Activated CD4-positive, alpha-beta T cell treated with anti-CD3 and anti-CD28 coated beads, Interleukin-2, amount 50 U/mL, for 48 hours (primary cell): Measurements from ENCODE around the gene SMAD5.

Source experiments
- DNase-seq, 2 experiments: peaks; one replicate each; pipeline ENCODE4 v3.0.0-alpha.2; 2020

Gene SMAD5

GRCh38 chr5:136157514-136157913 lies 24.9 kb downstream of the SMAD5 start:
- DNase-seq = no peak

- DNase-seq = no peak
Observed at GRCh38 chr5:136159457-136159856, 26.8 kb downstream of the SMAD5 start.

DNA sequence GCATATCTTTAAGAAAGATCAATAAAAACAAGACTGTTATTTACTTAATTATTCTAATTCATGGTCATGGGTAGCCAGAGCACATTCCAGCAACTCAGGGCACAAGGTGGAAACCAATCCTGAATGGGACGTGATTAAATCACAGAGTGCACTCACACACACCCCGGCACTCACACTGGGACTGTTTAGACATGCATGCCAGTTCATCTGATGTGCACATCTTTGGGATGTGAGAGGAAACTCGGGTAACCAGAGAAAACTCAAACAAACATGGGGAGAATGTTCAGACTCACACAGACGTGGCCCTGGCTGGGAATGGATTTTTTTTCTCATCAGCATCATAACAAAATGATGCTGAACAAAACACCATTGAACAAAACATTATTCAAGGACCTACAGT lies 29.4 kb downstream of the SMAD5 start:
- no peak for DNase-seq

GRCh38 chr5:136164226-136164625 lies 31.6 kb downstream of the SMAD5 start:
- no peak for DNase-seq

DNA sequence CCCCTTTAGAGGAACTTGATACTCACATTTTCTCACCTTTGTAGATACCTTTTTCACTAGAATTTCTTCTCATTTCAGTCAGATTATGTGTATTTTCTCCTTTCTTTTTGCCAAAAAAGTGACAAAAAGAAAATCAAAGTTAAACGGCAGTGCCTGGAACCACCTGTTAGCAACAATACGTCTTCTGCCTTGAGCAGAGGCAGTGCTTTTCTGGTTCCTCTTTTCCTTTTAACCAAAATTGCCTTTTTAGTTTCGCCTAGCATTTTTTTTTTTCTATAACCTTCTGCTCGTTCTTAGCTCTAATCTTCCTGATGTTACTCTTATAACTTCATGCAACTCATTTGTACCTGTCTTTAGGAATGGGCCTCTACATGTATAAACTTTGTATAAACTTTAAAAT lies 34.3 kb downstream of the SMAD5 start:
- DNase-seq = no peak

DNA sequence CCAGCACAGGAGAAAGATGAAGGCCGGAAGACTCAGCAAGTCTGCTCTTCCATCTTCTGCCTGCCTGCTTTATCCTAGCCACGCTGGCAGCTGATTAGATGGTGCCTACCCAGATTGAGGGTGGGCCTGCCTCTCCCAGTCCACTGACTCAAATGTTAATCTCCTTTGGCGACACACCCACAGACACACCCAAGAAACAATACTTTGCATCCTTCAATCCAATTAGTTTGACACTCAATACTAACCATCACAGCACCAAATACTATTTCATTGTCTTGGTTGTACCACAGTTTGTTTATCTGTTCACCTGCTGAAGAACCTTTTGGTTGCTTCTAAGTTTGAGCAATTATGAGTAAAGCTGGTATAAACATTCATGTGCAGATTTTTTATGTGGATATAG lies 36.6 kb downstream of the SMAD5 start:
- no peak for DNase-seq

GRCh38 chr5:136174021-136174659 lies 41.5 kb downstream of the SMAD5 start:
- no peak for DNase-seq

DNA sequence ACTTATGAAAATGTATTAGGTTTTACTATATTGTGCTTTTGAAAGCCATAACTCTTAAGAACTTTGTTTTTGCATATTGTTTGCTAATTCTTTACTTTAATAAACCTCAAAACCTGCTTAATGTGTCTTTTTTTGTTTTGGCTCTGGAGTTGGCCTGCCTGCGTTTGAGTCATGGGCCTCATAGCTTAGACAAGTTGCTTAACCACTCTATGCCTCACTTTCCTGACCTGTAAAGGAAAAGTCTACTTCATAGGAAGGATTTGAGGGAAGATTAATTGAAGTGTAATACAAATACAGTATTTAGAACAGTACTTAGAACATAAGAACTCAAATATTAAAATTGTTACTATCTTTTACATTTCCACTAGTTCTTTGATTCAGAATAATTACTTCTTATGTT lies 50.0 kb downstream of the SMAD5 start:
- DNase-seq = no peak

DNA sequence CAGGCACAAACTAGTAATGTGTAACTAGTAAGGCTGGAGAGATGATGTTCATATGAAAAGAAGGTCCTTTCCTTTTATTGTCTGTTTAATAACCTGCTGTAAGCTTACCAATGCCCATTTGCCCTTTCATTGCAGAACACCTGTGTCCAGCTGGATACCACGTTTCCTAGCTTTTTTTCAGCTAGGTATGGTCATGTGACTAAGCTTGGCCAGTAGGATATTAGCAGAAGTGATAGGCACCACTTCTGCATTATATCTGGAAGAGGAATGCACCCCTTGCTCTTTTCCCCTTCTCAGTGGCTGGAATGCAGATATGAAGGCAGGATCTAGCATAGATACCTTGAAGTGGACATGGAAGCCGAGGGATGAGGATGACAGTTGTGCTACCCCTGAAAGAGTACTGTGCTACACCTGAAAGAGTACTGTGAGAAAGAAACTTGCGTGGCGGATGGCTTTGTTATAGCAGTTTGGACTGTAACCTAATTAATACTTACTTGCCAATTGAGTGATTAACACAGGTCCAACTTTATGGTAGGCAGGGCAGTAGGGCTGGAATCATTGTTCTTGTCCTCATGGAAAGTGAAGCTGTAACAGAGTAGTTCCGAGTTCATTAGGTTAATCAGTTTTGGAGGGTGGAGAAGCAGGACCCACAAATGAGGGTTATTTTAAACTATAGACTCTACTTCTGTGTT lies 53.5 kb downstream of the SMAD5 start:
- DNase-seq = no peak

DNA sequence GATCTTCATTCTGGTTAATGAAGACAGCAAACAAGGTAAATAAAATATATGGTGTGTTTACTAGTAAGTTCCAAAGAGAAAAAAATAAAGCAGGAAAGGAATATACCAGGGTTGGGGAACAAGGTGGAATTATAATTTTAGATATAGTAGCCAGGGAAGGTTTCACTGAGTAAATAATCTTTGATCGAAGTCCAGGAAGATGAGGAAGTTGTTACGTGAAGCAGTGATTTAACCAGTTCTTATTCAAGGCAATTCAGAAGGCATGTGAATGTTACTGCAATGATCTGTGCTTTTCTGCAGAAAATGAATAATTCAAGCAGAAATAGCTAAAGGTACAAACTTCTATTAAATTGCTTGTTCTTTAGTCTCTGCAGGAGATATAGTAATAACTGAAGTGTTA lies 54.2 kb downstream of the SMAD5 start:
- no peak for DNase-seq

- no peak for DNase-seq
Observed at GRCh38 chr5:136188859-136189258, 56.2 kb downstream of the SMAD5 start.

DNA sequence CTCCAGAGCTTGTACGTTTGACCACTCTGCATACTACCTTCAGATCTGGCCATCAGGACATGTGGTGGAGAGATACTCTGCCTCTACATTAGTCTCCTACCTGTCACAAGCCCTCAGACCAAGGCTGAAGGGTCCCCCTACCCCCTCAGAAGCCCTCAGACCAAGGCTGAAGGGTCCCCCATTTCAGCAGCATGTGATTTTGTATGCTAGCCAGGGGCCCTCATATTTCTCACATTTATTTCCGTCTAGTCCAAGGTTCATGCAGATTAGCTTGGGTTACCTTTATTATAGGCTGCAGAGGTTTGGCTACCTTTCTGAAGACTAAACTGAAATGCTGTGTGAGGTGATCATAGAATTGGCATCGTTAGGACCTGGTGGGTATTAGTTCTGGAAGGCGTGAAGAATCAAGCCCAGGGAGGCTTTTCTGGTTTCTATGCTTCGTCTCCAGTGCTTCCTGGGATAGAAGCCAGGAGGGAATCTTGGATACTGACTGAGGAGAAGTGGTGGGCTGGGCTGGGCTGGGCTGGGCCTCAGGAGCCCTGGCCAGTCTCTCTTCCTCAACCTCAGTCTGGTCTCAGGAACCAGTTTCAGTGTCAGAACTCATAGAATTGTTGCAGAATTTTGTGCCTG lies 57.6 kb downstream of the SMAD5 start:
- no peak for DNase-seq

DNA sequence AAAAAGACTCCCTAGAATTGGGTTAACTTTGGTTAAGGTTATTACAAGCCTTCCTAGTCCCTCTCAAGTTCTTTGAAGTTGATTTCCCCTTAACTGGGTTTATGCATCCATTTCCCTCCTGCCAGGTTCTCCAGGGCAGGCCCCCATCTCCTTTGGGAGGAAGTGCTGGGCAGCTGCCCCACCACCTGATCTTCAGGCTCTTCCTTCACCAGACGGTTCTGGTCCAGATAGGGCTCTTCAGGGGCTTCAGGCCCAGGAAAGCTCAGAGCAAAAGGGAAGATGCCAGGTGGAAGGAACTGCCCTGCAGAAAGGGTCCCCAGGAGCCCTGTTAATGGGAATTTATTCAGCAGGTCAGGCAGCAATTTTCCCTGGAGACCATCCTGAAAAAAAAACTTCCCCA lies 58.3 kb downstream of the SMAD5 start:
- DNase-seq = no peak

DNA sequence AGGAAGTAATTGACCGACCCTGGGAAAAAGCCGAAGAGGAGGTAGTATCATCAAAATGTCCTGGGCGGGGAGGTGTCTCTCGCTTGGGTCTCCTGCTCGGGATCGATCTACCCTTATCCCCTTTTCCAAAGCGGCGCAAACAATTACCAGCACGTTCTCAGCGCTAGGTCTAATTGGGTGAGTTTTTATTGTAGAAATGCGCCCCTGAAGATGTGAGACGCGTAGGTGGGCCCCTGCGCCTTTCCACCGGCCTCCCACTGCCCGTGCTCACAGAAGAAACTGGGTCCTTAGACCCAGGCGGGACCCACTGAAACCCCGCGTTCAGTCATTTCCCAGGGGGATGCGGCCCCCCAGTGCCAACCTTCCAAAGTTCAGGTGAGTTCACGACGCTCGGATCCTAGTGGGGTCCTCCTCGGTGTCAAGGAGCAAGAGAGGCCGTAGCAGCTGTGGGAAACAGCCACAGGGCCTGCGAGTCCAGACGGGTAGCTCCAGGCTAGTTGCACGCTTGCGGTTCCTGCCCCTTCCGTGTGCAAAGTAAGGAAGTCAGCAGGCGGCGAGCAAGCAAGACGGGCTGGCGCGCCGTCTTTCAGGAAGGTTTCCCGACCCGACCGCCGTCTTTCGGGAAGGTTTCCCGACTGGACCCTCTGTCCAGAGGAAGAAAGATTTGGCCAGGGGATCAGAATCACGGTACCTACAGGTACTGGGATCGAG lies 58.8 kb downstream of the SMAD5 start:
- DNase-seq = no peak

GRCh38 chr5:136192015-136192525 lies 59.4 kb downstream of the SMAD5 start:
- DNase-seq = no peak

DNA sequence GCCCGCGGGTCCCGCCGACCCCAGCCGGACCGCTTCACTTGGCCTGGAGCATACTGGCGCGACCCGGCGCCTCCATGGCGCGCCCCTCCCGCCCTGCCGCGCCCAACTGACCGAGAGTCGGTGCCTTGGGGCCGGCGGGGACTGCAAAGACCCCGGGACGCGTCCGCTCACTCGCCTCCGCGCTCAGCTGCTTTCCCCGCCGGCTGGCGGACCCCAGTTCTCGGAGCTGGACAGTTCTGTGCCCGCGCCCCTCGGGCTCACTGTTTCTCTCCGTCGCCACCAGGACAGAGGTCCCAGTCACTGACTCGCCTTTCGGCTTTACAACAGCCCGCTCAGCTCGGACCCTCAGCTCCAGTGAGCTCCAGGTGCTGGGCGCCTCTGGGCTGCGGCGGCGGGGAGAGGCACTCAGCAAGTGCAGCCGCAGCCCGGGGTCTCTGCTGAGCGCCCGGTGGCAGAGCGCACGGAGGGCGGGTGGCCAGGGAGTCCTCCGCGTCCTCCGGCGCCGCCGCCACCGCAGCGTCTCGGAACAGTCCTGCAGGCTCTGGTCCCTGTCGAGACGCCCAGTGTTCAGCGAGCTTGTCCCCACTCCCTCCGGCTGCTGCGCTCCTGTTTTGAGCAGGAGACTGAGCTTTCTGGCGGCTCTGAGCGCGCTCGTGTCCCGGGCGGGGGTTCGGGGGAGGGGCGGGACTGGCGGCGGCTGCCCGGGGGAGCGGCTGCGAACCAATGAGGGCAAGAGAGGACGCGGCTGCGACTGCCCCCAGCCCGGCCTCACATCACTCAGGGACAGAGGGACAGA lies 60.1 kb downstream of the SMAD5 start, which contains the start of gene SMIM32:
SMIM32 (minus strand) TSS at position 637 of the 796 bp plus-strand sequence. CDS start 638 bp downstream, outside the sequence.
- DNase-seq = no peak

DNA sequence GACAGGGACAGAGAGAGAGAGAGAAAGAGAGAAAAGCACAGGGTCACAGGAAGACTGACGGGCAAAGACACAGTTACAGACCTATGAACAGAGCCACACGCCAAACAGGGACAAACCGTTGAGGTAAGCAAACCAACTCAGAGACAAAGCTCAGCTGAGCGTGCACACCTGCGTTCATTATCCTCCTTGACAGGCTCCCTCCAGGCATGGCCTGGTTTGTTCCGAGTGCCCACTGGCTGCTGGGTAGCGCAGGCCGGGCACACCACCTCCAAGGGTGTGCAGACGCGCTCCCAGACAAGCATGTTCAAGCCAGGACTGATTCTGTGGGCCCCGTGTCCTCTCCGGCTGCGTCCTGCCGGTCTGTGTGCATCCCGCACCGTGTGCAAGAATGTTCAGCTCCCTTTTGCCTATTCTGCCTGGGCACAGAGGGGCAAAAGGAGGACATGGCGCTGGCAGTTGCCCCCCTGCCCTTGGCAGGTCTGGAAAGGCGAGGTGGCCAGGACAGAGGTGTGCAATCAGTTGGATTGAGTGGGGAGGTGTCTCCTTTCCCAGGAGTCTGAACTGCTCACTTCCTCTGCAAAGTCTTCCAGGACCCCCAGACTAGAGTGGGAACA lies 60.8 kb downstream of the SMAD5 start:
- DNase-seq = no peak

- no peak for DNase-seq
Observed at GRCh38 chr5:136194576-136194975, 61.9 kb downstream of the SMAD5 start.

GRCh38 chr5:136195971-136196820 lies 63.6 kb downstream of the SMAD5 start:
- DNase-seq = no peak

DNA sequence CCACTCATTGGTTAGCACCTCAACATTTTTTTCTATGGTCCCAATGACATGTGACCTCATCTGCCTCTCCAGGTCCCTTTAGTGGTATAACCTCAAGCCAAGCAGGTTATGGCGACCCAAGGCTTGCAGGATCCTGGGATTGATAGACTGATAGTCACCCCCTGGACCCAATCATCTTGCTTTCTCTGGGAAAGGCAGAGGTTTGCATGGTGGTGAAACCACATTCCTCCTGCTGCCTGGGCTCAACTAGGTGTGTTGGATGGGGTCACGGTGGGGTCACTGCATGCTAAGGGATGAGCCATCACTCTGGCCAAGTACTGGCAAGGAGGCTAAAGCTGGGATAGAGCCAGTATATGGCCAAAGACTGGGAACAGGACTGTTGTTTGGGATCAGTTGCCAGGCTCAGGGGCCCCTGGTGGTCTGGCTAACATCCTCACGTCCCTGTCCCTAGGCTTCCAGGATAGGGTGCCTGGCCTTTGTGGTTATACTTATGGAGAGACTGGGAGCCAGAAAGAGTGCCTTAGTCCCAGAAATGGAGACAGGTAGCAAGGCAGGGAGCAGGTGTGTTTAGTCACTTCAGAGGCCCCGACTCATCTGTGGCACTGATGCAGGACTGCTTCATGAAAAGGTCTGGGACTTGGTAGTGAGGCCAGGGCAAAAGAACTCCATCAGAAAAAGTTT lies 65.0 kb downstream of the SMAD5 start:
- DNase-seq = no peak
